Duodenal mucosa (tissue), 2 donors: Measurements from ENCODE around the gene TBRG4.

Source experiments
- H3K27ac ChIP-seq: one replicate; pipeline ENCODE4 v1.7.0; 2013; ENCODE audit warnings: low read depth, low read length
- H3K27me3 ChIP-seq, 2 donors: one replicate each; pipeline ENCODE4 v1.7.0; 2013; ENCODE audit warnings: low read length in 2 of 2, control low read depth in 1 of 2; ENCODE audit not compliant: insufficient read depth in 2 of 2, control insufficient read depth in 1 of 2
- H3K36me3 ChIP-seq, 2 donors: one replicate each; pipeline ENCODE4 v1.7.0; 2013; ENCODE audit warnings: low read length in 2 of 2, control low read depth in 1 of 2; ENCODE audit not compliant: insufficient read depth in 2 of 2, control insufficient read depth in 1 of 2
- H3K4me1 ChIP-seq, 2 donors: one replicate each; pipeline ENCODE4 v1.7.0; 2013; ENCODE audit warnings: low read length in 2 of 2, control low read depth in 1 of 2; ENCODE audit not compliant: insufficient read depth in 2 of 2, control insufficient read depth in 1 of 2
- H3K4me3 ChIP-seq, 2 donors: one replicate each; pipeline ENCODE4 v1.7.0; 2013; ENCODE audit warnings: low read length in 2 of 2, low read depth in 1 of 2
- H3K9ac ChIP-seq, 2 donors: one replicate each; pipeline ENCODE4 v1.7.0; 2013; ENCODE audit warnings: low read length in 2 of 2, low read depth in 1 of 2
- H3K9me3 ChIP-seq, 2 donors: one replicate each; pipeline ENCODE4 v1.7.0; 2013; ENCODE audit warnings: low read length in 2 of 2, control low read depth in 1 of 2; ENCODE audit not compliant: control insufficient read depth in 1 of 2

The TBRG4 gene

GRCh38 chr7:45092931-45093235 is 18.6 kb downstream of the TBRG4 start:
- H3K36me3 ChIP-seq = no peaks in the 10 kb centered on the region
- peaks cover 6 to 9% of the 10 kb centered on the region in 2 donors for H3K27me3 ChIP-seq
- H3K9ac ChIP-seq = no peak overlapping the region
- H3K4me3 ChIP-seq = no peak overlapping the region
- H3K27ac ChIP-seq = no peak overlapping the region
- no peaks in the 10 kb centered on the region for H3K4me1 ChIP-seq
- peaks cover 0 to 6% of the 10 kb centered on the region in 2 donors for H3K9me3 ChIP-seq

GRCh38 chr7:45092100-45092930 is 19.2 kb downstream of the TBRG4 start:
- Histone ChIP-seq H3K27me3 (peaks cover 6 to 9% of the 10 kb centered on the region in 2 donors), H3K9me3 (peaks cover 0 to 6% of the 10 kb centered on the region in 2 donors), H3K4me1 (no peaks in the 10 kb centered on the region), H3K4me3 (no peak overlapping the region), H3K36me3 (no peaks in the 10 kb centered on the region), H3K27ac (no peak overlapping the region), H3K9ac (no peak overlapping the region)

GRCh38 chr7:45089341-45089891 is 22.1 kb downstream of the TBRG4 start:
- Histone ChIP-seq H3K27ac (no peak overlapping the region), H3K36me3 (no peaks in the 10 kb centered on the region), H3K27me3 (peaks cover 6 to 9% of the 10 kb centered on the region in 2 donors), H3K4me1 (no peaks in the 10 kb centered on the region), H3K9ac (no peak overlapping the region), H3K9me3 (no peaks in the 10 kb centered on the region), H3K4me3 (peak overlapping the region; percentile 52 to 62)

- Histone ChIP-seq H3K4me3 (peak within 1 kb of the TSS; percentile 52 to 62), H3K9me3 (no peaks in the 10 kb centered on the region), H3K4me1 (no peaks in the 10 kb centered on the region), H3K36me3 (no peaks in the 10 kb centered on the region), H3K27me3 (peaks cover 6 to 9% of the 10 kb centered on the region in 2 donors), H3K9ac (no peak within 1 kb of the TSS), H3K27ac (no peak within 1 kb of the TSS)
These were observed 22.6 kb downstream of the TBRG4 start, which contains the start of gene NACAD for GRCh38 chr7:45088821-45089340. NACAD (minus strand) TSS chr7:45088969; CDS start chr7:45088894, 75 bp downstream.

GRCh38 chr7:45088146-45088701 is 23.3 kb downstream of the TBRG4 start:
- Histone ChIP-seq H3K9ac (no peak overlapping the region), H3K36me3 (no peaks in the 10 kb centered on the region), H3K27ac (no peak overlapping the region), H3K4me3 (no peak overlapping the region), H3K9me3 (no peaks in the 10 kb centered on the region), H3K27me3 (peaks cover 6 to 9% of the 10 kb centered on the region in 2 donors), H3K4me1 (no peaks in the 10 kb centered on the region)

GRCh38 chr7:45087301-45088145 is 24.0 kb downstream of the TBRG4 start:
- Histone ChIP-seq H3K36me3 (no peaks in the 10 kb centered on the region), H3K27ac (no peak overlapping the region), H3K4me3 (no peak overlapping the region), H3K9me3 (no peaks in the 10 kb centered on the region), H3K4me1 (no peaks in the 10 kb centered on the region), H3K9ac (no peak overlapping the region), H3K27me3 (peaks cover 6 to 9% of the 10 kb centered on the region in 2 donors)

- Histone ChIP-seq H3K36me3 (no peaks in the 10 kb centered on the region), H3K4me1 (no peaks in the 10 kb centered on the region), H3K27ac (no peak overlapping the region), H3K9ac (no peak overlapping the region), H3K27me3 (peaks cover 6 to 9% of the 10 kb centered on the region in 2 donors), H3K4me3 (no peak overlapping the region), H3K9me3 (no peaks in the 10 kb centered on the region)
These were observed 25.0 kb downstream of the TBRG4 start for GRCh38 chr7:45086331-45087065.

GRCh38 chr7:45085619-45086200 is 25.8 kb downstream of the TBRG4 start:
- Histone ChIP-seq H3K9me3 (no peaks in the 10 kb centered on the region), H3K27me3 (peaks cover 6 to 9% of the 10 kb centered on the region in 2 donors), H3K4me3 (no peak overlapping the region), H3K27ac (no peak overlapping the region), H3K4me1 (no peaks in the 10 kb centered on the region), H3K36me3 (no peaks in the 10 kb centered on the region), H3K9ac (no peak overlapping the region)

- no peak overlapping the region for H3K9ac ChIP-seq
- H3K27ac ChIP-seq = no peak overlapping the region
- H3K4me1 ChIP-seq = no peaks in the 10 kb centered on the region
These were observed 26.4 kb downstream of the TBRG4 start for GRCh38 chr7:45084901-45085618.

More at GRCh38 chr7:45084901-45085618, 26.4 kb downstream of the TBRG4 start:
- H3K4me3 ChIP-seq = no peak overlapping the region
- no peaks in the 10 kb centered on the region for H3K9me3 ChIP-seq
- H3K36me3 ChIP-seq = no peaks in the 10 kb centered on the region
- peaks cover 6 to 9% of the 10 kb centered on the region in 2 donors for H3K27me3 ChIP-seq
